MM.1S (cell line): ENCODE results near the gene ACTN4.

Experiments used
- DNase-seq: peaks from one replicate; pipeline ENCODE4 v3.0.0-alpha.2; 2015
- H2AFZ ChIP-seq: fragments of 300-600 bp; sonication (generic); 2 replicates; pipeline ENCODE4 v1.6.0; 2016; ENCODE audit warnings: antibody characterized with exemption, low read length
- H3F3A ChIP-seq: fragments of 300-600 bp; sonication (generic); 2 replicates; pipeline ENCODE4 v1.6.1; 2016; ENCODE audit warnings: mild to moderate bottlenecking, antibody characterized with exemption, low read length, moderate library complexity, mixed read lengths; ENCODE audit not compliant: insufficient read depth
- H3K27ac ChIP-seq: fragments of 300-600 bp; sonication (generic); 2 replicates; pipeline ENCODE4 v1.5.1; 2016; ENCODE audit warnings: mild to moderate bottlenecking, low read length
- H3K27me3 ChIP-seq: fragments of 300-600 bp; sonication (generic); replicated peaks from 2 replicates; pipeline ENCODE4 v1.6.0; 2016; ENCODE audit warnings: low read length; ENCODE audit not compliant: insufficient read depth
- H3K36me3 ChIP-seq: fragments of 300-600 bp; sonication (generic); replicated peaks from 2 replicates; pipeline ENCODE4 v1.6.1; 2016; ENCODE audit warnings: mild to moderate bottlenecking, low read length, mixed read lengths; ENCODE audit not compliant: insufficient read depth
- H3K4me1 ChIP-seq: fragments of 300-600 bp; sonication (generic); 2 replicates; pipeline ENCODE4 v1.6.1; 2016; ENCODE audit warnings: low read length, mixed read lengths
- H3K4me2 ChIP-seq: fragments of 300-600 bp; sonication (generic); 2 replicates; pipeline ENCODE4 v1.6.0; 2016; ENCODE audit warnings: low read depth, low read length
- H3K4me3 ChIP-seq: fragments of 300-600 bp; sonication (generic); 2 replicates; pipeline ENCODE4 v1.5.1; 2016; ENCODE audit warnings: low read length, mixed read lengths
- H3K79me2 ChIP-seq: fragments of 300-600 bp; sonication (generic); 2 replicates; pipeline ENCODE4 v1.6.1; 2016; ENCODE audit warnings: mixed run types, low read length, mixed read lengths
- H3K9ac ChIP-seq: fragments of 300-600 bp; sonication (generic); 2 replicates; pipeline ENCODE4 v1.6.1; 2016; ENCODE audit warnings: low read length, mixed read lengths
- H3K9me2 ChIP-seq: fragments of 300-600 bp; sonication (generic); replicated peaks from 2 replicates; pipeline ENCODE4 v1.6.1; 2016; ENCODE audit warnings: mild to moderate bottlenecking, low read length, mixed read lengths; ENCODE audit not compliant: insufficient read depth
- H3K9me3 ChIP-seq: fragments of 300-600 bp; sonication (generic); replicated peaks from 2 replicates; pipeline ENCODE4 v1.6.1; 2016; ENCODE audit warnings: mild to moderate bottlenecking, low read length, mixed read lengths; ENCODE audit not compliant: insufficient read depth
- H4K20me1 ChIP-seq: fragments of 300-600 bp; sonication (generic); 2 replicates; pipeline ENCODE4 v1.6.1; 2016; ENCODE audit warnings: mild to moderate bottlenecking, low read length, moderate library complexity, mixed read lengths; ENCODE audit not compliant: insufficient read depth
- CTCF ChIP-seq: fragments of 300-600 bp; sonication (generic); IDR thresholded peaks from 2 replicates; pipeline ENCODE4 v1.5.1; 2016; ENCODE audit warnings: antibody characterized with exemption, low read length, mixed read lengths
- EZH2 ChIP-seq: fragments of 300-600 bp; sonication (generic); optimal IDR thresholded peaks from 2 replicates; pipeline ENCODE3; 2017; ENCODE audit warnings: low read depth, mild to moderate bottlenecking, antibody characterized with exemption, low read length, mixed read lengths
- EZH2phosphoT487 ChIP-seq: fragments of 300-600 bp; sonication (generic); IDR thresholded peaks from 2 replicates; pipeline ENCODE4 v1.6.1; 2018; ENCODE audit warnings: antibody characterized with exemption, low read length

The ACTN4 gene

DNA sequence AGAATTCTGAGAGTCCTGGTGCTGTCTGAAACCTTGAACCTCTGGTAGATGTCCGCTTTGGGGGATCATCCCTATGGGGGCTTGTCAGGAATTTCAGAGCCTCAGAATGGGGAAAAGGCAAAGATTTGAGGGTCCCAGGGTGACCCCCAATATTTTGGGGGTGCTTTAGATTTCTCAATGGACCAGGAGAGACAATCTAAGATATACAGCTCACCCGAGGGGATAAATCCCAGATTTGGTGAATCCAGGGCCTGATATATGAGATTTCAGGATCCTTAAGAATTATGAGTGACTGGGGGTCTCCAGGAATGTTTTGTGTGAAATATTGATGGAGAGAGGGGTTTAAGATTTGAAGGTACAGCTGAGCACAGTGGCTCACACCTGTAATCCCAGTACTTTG is 93.5 kb downstream of the ACTN4 start:
- TF ChIP-seq EZH2, result no peak
- no peak for TF ChIP-seq EZH2phosphoT487
- no peak for TF ChIP-seq CTCF
- Histone ChIP-seq H3K27me3 (peaks cover 4% of the 10 kb centered on the region), H3K9me3 (no peaks in the 10 kb centered on the region), H3K4me3 (no peak overlapping the region), H3K9me2 (no peaks in the 10 kb centered on the region), H4K20me1 (no peaks in the 10 kb centered on the region), H3K27ac (no peak overlapping the region), H3K79me2 (no peaks in the 10 kb centered on the region), H3K4me1 (no peaks in the 10 kb centered on the region), H3K4me2 (no peak overlapping the region), H3K36me3 (no peaks in the 10 kb centered on the region), H3F3A (no peaks in the 10 kb centered on the region), H3K9ac (no peak overlapping the region), H2AFZ (no peak overlapping the region)
- no peak for DNase-seq

DNA sequence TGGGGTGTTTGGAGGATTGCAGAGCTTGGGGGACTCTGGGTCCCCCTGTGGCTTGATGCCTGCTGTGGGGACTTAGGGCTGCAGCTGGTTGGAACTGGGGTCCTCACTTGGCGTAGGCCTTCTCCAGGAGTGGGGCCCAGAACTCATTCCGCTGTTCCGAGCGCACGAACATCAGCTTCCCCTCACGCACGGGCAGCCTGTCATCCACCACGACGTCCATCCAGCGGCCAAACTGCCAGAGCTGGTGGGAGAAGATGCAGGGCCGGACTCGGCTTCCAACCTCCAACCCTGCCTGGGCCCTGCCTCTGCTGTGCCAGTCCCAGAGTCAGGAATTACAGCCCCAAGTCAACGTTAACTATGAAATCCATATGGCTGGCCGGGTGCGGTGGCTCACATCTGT is 94.2 kb downstream of the ACTN4 start:
- no peak overlapping the region for H2AFZ ChIP-seq
- peaks cover 4% of the 10 kb centered on the region for H3K27me3 ChIP-seq
- TF ChIP-seq EZH2, result no peak
- no peak for TF ChIP-seq CTCF
- TF ChIP-seq EZH2phosphoT487, result no peak
- DNase-seq, result no peak
- no peak overlapping the region for H3K9ac ChIP-seq
- H3K9me3 ChIP-seq, result no peaks in the 10 kb centered on the region
- H4K20me1 ChIP-seq, result no peaks in the 10 kb centered on the region
- H3K9me2 ChIP-seq, result no peaks in the 10 kb centered on the region
- no peaks in the 10 kb centered on the region for H3K4me1 ChIP-seq
- H3K36me3 ChIP-seq, result no peaks in the 10 kb centered on the region
- H3K79me2 ChIP-seq, result no peaks in the 10 kb centered on the region
- no peak overlapping the region for H3K4me2 ChIP-seq
- H3K4me3 ChIP-seq, result no peak overlapping the region
- H3K27ac ChIP-seq, result no peak overlapping the region
- no peaks in the 10 kb centered on the region for H3F3A ChIP-seq

- no peak overlapping the region for H3K27ac ChIP-seq
- H4K20me1 ChIP-seq, result no peaks in the 10 kb centered on the region
- H3K4me1 ChIP-seq, result no peaks in the 10 kb centered on the region
- no peak for DNase-seq
- no peaks in the 10 kb centered on the region for H3F3A ChIP-seq
- no peak overlapping the region for H2AFZ ChIP-seq
- H3K79me2 ChIP-seq, result no peaks in the 10 kb centered on the region
- no peaks in the 10 kb centered on the region for H3K36me3 ChIP-seq
- TF ChIP-seq CTCF, result no peak
- H3K9ac ChIP-seq, result no peak overlapping the region
- no peak overlapping the region for H3K4me2 ChIP-seq
- peaks cover 3% of the 10 kb centered on the region for H3K27me3 ChIP-seq
- no peaks in the 10 kb centered on the region for H3K9me2 ChIP-seq
- H3K4me3 ChIP-seq, result no peak overlapping the region
- no peaks in the 10 kb centered on the region for H3K9me3 ChIP-seq
Measured at GRCh38 chr19:38742296-38742695, 94.8 kb downstream of the ACTN4 start.
